Measurements from ENCODE around the gene TAS2R10. TPM values are rescaled to one million over a fixed set of nuclear protein-coding genes. Genes with fewer than 3 reads are reported as not detected.

TAS2R10 gene
- total and polyA plus RNA-seq, 2 of the 8 experiments (the other 6 are each of a cell fraction or from before 2014, with no cell fraction given) = 0.08 TPM; not detected in 1

- Histone ChIP-seq H2BK15ac (ENCODE audit: low read length) (no peak overlapping the region), H3K4me2 (ENCODE audit: insufficient read depth in 1 of 2, low read depth in 2 of 2, low read length in 2 of 2) (peak overlapping the region in 1 of 2 experiments; percentile 52; a peak in 1 of 4 replicates), H3K18ac (ENCODE audit: extremely low read depth, low read length) (no peak overlapping the region), H3K4me3 (ENCODE audit: extremely low read depth in 1 of 4, insufficient read depth in 2 of 4, low read depth in 3 of 4, low read length in 4 of 4) (no peak overlapping the region), H3K56ac (replicated peaks; ENCODE audit: insufficient read length, low read depth, low read length) (no peak overlapping the region), H3K79me2 (ENCODE audit: control insufficient read depth in 1 of 2, insufficient read depth in 2 of 2, low read length in 2 of 2) (no peaks in the 10 kb centered on the region), H3K14ac (ENCODE audit: insufficient read length) (no peak overlapping the region), H2BK20ac (ENCODE audit: low read length) (no peak overlapping the region), H2BK120ac (replicated peaks; ENCODE audit: low read depth, low read length) (no peak overlapping the region), H3K36me3 (ENCODE audit: control insufficient read depth in 2 of 4, insufficient read depth in 4 of 4, low read length in 3 of 4) (no peaks in the 10 kb centered on the region), H2AFZ (ENCODE audit: low read length) (peak overlapping the region; percentile 52), H3K23ac (ENCODE audit: insufficient read length) (no peak overlapping the region), H3K79me1 (ENCODE audit: low read depth, low read length) (no peaks in the 10 kb centered on the region), H3K9ac (replicated peaks in 1 of 4; ENCODE audit: extremely low read depth in 1 of 4, low read depth in 3 of 4, low read length in 3 of 4) (no peak overlapping the region), H3K23me2 (ENCODE audit: low read depth, low read length) (no peaks in the 10 kb centered on the region), H4K91ac (replicated peaks; ENCODE audit: insufficient read length, low read length) (no peak overlapping the region), H3K9me3 (ENCODE audit: insufficient read depth in 2 of 2, low read depth in 1 of 2, low read length in 1 of 2) (no peaks in the 10 kb centered on the region), H3K27me3 (replicated peaks in 1 of 4; ENCODE audit: control insufficient read depth in 3 of 4, extremely low read depth in 1 of 4, insufficient read depth in 3 of 4, low read length in 3 of 4) (no peaks in the 10 kb centered on the region), H4K5ac (ENCODE audit: insufficient read length, low read depth, low read length) (no peak overlapping the region), H2BK12ac (ENCODE audit: low read depth, low read length) (no peak overlapping the region), H3K4me1 (replicated peaks in 1 of 4; ENCODE audit: control insufficient read depth in 3 of 4, insufficient read depth in 4 of 4, low read length in 3 of 4) (peaks cover 0 to 12% (median 8%) of the 10 kb centered on the region in 4 experiments; a peak in 5 of 7 replicates), H2BK5ac (ENCODE audit: low read depth, low read length) (no peak overlapping the region), H3K27ac (ENCODE audit: low read depth, low read length) (no peak overlapping the region), H4K20me1 (replicated peaks in 1 of 2; ENCODE audit: control insufficient read depth in 1 of 2, insufficient read depth in 2 of 2, low read length in 2 of 2) (no peaks in the 10 kb centered on the region), H4K8ac (ENCODE audit: extremely low read depth, insufficient read depth, low read length) (no peak overlapping the region), H2AK5ac (ENCODE audit: low read depth, low read length) (no peak overlapping the region), H3K4ac (replicated peaks; ENCODE audit: insufficient read length, low read depth, low read length) (no peak overlapping the region)
- TF ChIP-seq TAF1 (IDR thresholded peaks at IDR 0.05; ENCODE audit: low read depth, low read length) = no peak
- TF ChIP-seq SIX5 (IDR thresholded peaks at IDR 0.05; ENCODE audit: low read depth, low read length) = no peak
- DNase-seq (ENCODE audit: low read depth in 1 of 2, low spot score in 2 of 2) (no peak), FAIRE-seq (peak; percentile 68)
- 64% methylated on average over 5 of the region's 5 CpGs; no CpG with 5 or more reads in 1 of the 2 experiments for WGBS, 2 experiments (ENCODE audit: extremely low coverage in 1 of 2, insufficient coverage in 1 of 2, insufficient read length in 1 of 2, insufficient replicate concordance in 2 of 2, low coverage in 1 of 2, low lambda C conversion rate in 2 of 2, missing lambda C conversion rate in 1 of 2)
- ChIA-PET CTCF (ENCODE audit: partially characterized antibody) (interaction anchor here (1.0 to 1.4 kb wide), 2 partner anchors 10 to 52 kb away, joined by 3 read pairs; no protein-coding TSS in a partner anchor), POLR2A (ENCODE audit: partially characterized antibody) (no interaction called here)
Observed at GRCh38 chr12:10801741-10802140, 24.4 kb downstream of the TAS2R10 start.

Data from H1 (cell line).